Mesothelial cell of epicardium (in vitro differentiated cells): Measurements from ENCODE around the gene BEND4. TPM values are rescaled to one million over a fixed set of nuclear protein-coding genes. Genes with fewer than 3 reads are reported as not detected.

Experiments used
- DNase-seq, 2 experiments: peaks; one replicate each; pipeline ENCODE4 v3.0.0; 2021; ENCODE audit warnings: low spot score in 2 of 2; ENCODE audit not compliant: unreplicated experiment in 2 of 2
- H3K27ac Mint-ChIP-seq: 2 replicates; pipeline ENCODE4 v1.8.0; 2021; ENCODE audit warnings: mixed read lengths
- H3K27me3 Mint-ChIP-seq: 2 replicates; pipeline ENCODE4 v1.8.0; 2021; ENCODE audit warnings: low read depth, mixed read lengths
- H3K36me3 Mint-ChIP-seq: 2 replicates; pipeline ENCODE4 v1.8.0; 2021; ENCODE audit warnings: mixed read lengths
- H3K4me1 Mint-ChIP-seq: 2 replicates; pipeline ENCODE4 v1.8.0; 2021; ENCODE audit warnings: mixed read lengths
- H3K4me3 Mint-ChIP-seq: 2 replicates; pipeline ENCODE4 v1.8.0; 2021; ENCODE audit warnings: mild to moderate bottlenecking, moderate library complexity, mixed read lengths
- H3K9me3 Mint-ChIP-seq: 2 replicates; pipeline ENCODE4 v1.8.0; 2021; ENCODE audit warnings: mixed read lengths
- total RNA-seq: library from RNA; stranded (reverse); gene quantifications from 3 replicates; pipeline ENCODE4 v1.2.1, GENCODE V29; 2021
- TF ChIP-seq, protein P1 (sequence below): fragments of 200-600 bp; sonication (generic); IDR thresholded peaks from one replicate; pipeline ENCODE4 v1.5.0; 2021; ENCODE audit warnings: antibody characterized with exemption; ENCODE audit not compliant: unreplicated experiment

The BEND4 gene
- total RNA-seq, 1 donor from 2014 or later = 0.38 TPM

DNA sequence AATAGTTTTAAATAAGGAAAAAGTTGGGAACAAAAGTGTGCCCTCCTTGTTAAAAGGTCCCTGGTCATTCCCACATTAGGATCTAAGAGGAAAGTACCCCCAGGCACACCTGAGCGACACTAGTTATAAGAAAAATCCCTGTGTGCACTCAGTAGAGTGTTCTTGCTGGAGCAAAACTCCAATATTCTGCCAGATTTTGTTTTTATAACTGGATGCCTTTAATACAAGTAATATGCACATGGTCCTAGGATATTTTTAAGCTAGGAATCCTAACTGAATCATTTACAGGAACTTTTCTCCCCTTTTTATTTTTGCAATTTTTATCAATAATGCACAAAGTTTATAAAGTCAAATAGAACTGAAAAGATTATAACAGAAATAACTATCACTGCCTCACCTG is 68.6 kb downstream of the BEND4 start:
- Mint-ChIP-seq H3K9me3 (no peaks in the 10 kb centered on the region), H3K4me1 (no peaks in the 10 kb centered on the region), H3K4me3 (no peak overlapping the region), H3K36me3 (peaks cover 13% of the 10 kb centered on the region), H3K27ac (no peak overlapping the region), H3K27me3 (no peaks in the 10 kb centered on the region)
- TF ChIP-seq, protein P1, sequence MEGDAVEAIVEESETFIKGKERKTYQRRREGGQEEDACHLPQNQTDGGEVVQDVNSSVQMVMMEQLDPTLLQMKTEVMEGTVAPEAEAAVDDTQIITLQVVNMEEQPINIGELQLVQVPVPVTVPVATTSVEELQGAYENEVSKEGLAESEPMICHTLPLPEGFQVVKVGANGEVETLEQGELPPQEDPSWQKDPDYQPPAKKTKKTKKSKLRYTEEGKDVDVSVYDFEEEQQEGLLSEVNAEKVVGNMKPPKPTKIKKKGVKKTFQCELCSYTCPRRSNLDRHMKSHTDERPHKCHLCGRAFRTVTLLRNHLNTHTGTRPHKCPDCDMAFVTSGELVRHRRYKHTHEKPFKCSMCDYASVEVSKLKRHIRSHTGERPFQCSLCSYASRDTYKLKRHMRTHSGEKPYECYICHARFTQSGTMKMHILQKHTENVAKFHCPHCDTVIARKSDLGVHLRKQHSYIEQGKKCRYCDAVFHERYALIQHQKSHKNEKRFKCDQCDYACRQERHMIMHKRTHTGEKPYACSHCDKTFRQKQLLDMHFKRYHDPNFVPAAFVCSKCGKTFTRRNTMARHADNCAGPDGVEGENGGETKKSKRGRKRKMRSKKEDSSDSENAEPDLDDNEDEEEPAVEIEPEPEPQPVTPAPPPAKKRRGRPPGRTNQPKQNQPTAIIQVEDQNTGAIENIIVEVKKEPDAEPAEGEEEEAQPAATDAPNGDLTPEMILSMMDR = no peak
- DNase-seq = no peak

DNA sequence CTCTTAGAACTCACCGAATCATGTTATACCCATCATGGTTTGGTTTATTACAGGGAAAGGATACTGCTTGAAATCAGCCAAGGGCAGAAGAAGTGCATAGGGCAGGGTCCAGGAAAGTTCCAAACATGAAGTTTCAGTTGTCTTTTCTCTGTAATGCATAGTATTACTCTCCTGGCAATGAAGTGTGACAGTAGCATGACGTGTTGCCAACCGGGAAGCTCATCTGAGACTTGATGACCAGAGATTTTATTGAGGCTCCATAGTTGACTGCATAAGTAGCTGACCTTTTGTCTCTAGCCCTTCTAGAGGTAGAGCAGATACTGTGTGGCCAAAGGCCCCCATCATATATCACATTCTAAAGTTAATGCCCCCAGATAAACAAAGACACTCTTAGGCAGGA is 72.1 kb downstream of the BEND4 start:
- Mint-ChIP-seq H3K4me3 (no peak overlapping the region), H3K36me3 (peaks cover 12% of the 10 kb centered on the region), H3K27me3 (no peaks in the 10 kb centered on the region), H3K9me3 (no peaks in the 10 kb centered on the region), H3K27ac (no peak overlapping the region), H3K4me1 (no peaks in the 10 kb centered on the region)
- TF ChIP-seq, protein P1 = no peak
- DNase-seq = no peak

DNA sequence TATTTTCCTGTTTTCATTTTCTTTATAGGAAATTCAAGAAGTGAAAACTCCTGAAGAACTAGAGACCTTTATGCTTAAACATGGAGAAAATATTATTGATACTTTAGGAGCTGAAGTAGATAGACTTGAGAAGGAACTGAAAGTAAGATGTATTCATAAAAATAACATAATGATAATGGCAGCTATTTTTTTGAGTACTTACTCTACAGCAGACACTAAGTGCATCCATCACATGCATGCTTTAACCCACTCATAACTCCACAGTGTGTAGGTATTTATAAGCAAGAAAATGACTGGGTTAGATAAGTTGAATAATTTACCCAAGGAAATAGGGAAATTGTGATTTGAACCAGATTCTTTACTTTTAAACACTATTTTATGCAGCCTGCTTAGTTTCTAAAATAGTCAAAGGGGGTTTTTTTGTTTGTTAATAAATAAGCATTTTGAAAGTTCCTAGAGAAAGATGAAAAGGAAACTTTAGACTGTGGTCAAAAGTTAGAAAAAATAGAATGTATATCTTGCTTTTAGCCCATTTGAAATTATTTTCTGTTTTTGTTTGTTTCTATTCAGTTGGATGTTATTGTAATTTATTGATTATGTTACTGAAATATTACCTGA is 74.2 kb downstream of the BEND4 start:
- H3K36me3 Mint-ChIP-seq = peaks cover 9% of the 10 kb centered on the region
- no peak overlapping the region for H3K4me3 Mint-ChIP-seq
- no peak overlapping the region for H3K27ac Mint-ChIP-seq
- H3K9me3 Mint-ChIP-seq = no peaks in the 10 kb centered on the region
- TF ChIP-seq, protein P1 = no peak
- no peak for DNase-seq
- H3K27me3 Mint-ChIP-seq = no peaks in the 10 kb centered on the region
- H3K4me1 Mint-ChIP-seq = no peaks in the 10 kb centered on the region

DNA sequence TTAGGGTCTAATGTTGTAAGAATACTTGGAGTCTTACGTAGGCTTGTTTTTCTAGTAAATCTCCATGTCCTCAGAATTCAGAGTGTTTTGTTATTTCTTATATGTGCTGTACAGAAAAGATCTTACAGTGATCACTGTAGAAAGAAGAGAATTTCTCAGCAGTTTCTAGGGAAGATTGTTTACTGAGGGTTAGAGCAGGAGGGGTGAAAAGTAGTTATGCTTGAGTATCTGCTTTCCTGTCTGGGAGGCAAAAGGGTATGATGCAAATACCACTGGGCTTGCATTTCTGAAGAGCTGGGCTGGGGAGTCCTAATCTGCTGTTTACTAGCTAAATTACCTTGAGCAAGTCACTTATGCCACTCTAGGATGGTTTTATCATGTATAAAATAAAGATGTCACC is 78.2 kb downstream of the BEND4 start:
- peaks cover 14% of the 10 kb centered on the region for H3K36me3 Mint-ChIP-seq
- no peaks in the 10 kb centered on the region for H3K27me3 Mint-ChIP-seq
- TF ChIP-seq, protein P1 = no peak
- no peak overlapping the region for H3K27ac Mint-ChIP-seq
- H3K4me3 Mint-ChIP-seq = no peak overlapping the region
- DNase-seq = no peak
- no peaks in the 10 kb centered on the region for H3K4me1 Mint-ChIP-seq
- H3K9me3 Mint-ChIP-seq = no peaks in the 10 kb centered on the region

DNA sequence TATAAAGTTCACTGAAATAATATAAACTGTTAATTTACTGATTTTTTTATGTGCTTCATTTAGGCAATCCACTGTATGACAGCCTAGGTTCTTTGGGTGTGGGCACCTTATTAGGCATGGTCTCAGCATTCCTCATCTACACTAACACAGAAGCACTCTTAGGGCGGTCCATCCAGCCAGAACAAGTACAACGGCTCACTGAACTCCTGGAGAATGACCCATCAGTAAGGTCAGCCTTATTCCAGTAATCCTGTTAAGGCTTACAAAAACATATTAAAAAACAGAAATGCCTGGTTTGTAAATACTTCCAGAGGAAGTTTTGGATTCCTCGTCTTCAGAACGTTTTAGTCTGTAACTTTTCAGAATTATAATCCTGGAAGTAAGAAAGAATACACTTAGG is 82.0 kb downstream of the BEND4 start:
- H3K9me3 Mint-ChIP-seq = no peaks in the 10 kb centered on the region

More for the DNA sequence above, 82.0 kb downstream of the BEND4 start:
- Mint-ChIP-seq H3K27ac (no peak overlapping the region), H3K36me3 (peaks cover 17% of the 10 kb centered on the region), H3K4me3 (no peak overlapping the region), H3K27me3 (no peaks in the 10 kb centered on the region), H3K4me1 (no peaks in the 10 kb centered on the region)
- TF ChIP-seq, protein P1 = no peak
- DNase-seq = no peak
